HL-60 (cell line): Measurements from ENCODE around the gene MTFR2.

Source experiments
- CTCF ChIP-seq: IDR thresholded peaks from one replicate; pipeline ENCODE4 v1.5.1; 2011; ENCODE audit warnings: low read length, control low read depth, inconsistent platforms; ENCODE audit not compliant: insufficient read depth
- GABPA ChIP-seq: IDR thresholded peaks from 2 replicates; pipeline ENCODE4 v1.6.1; 2012; ENCODE audit warnings: low read depth
- REST ChIP-seq: IDR thresholded peaks from 2 replicates; pipeline ENCODE4 v1.6.1; 2012; ENCODE audit warnings: low read depth; ENCODE audit not compliant: insufficient replicate concordance
- SPI1 ChIP-seq: IDR thresholded peaks from 2 replicates; pipeline ENCODE4 v1.6.1; 2012; ENCODE audit warnings: low read depth, mild to moderate bottlenecking, borderline replicate concordance

- no peak for TF ChIP-seq CTCF
- no peak for TF ChIP-seq REST
- no peak for TF ChIP-seq SPI1
- TF ChIP-seq GABPA = no peak
Measured at GRCh38 chr6:136280032-136280609, 30.0 kb upstream of the MTFR2 start.
